Chondrocyte (in vitro differentiated cells): ENCODE measurements around the gene PLXDC2. TPM values are rescaled to one million over a fixed set of nuclear protein-coding genes. Genes with fewer than 3 reads are reported as not detected.

ENCODE experiments used
- DNase-seq: peaks from one replicate; pipeline ENCODE4 v3.0.0; 2021; ENCODE audit warnings: mixed read lengths, low spot score
- H3K27ac Mint-ChIP-seq: one replicate; pipeline ENCODE4 v1.8.0; 2021; ENCODE audit warnings: mild to moderate bottlenecking, moderate library complexity, mixed read lengths; ENCODE audit not compliant: unreplicated experiment
- H3K27me3 Mint-ChIP-seq: 2 replicates; pipeline ENCODE4 v1.8.0; 2021; ENCODE audit warnings: low read depth, mixed read lengths
- H3K36me3 Mint-ChIP-seq: 2 replicates; pipeline ENCODE4 v1.8.0; 2021; ENCODE audit warnings: low read depth, mixed read lengths
- H3K4me1 Mint-ChIP-seq: 2 replicates; pipeline ENCODE4 v1.8.0; 2021; ENCODE audit warnings: low read depth, mild to moderate bottlenecking, mixed read lengths
- H3K4me3 Mint-ChIP-seq: one replicate; pipeline ENCODE4 v1.8.0; 2021; ENCODE audit warnings: mild to moderate bottlenecking, moderate library complexity, mixed read lengths; ENCODE audit not compliant: unreplicated experiment
- H3K9me3 Mint-ChIP-seq: 2 replicates; pipeline ENCODE4 v1.8.0; 2021; ENCODE audit warnings: low read depth, mixed read lengths
- total RNA-seq: library from RNA; stranded (reverse); gene quantifications from 3 replicates; pipeline ENCODE4 v1.2.1, GENCODE V29; 2021
- TF ChIP-seq, protein P1 (sequence below): fragments of 200-600 bp; sonication (generic); IDR thresholded peaks from 2 replicates; pipeline ENCODE4 v1.5.0; 2021; ENCODE audit warnings: antibody characterized with exemption, mild to moderate bottlenecking, moderate library complexity

PLXDC2 gene
- total RNA-seq, 1 donor from 2014 or later = 88.5 TPM

DNA sequence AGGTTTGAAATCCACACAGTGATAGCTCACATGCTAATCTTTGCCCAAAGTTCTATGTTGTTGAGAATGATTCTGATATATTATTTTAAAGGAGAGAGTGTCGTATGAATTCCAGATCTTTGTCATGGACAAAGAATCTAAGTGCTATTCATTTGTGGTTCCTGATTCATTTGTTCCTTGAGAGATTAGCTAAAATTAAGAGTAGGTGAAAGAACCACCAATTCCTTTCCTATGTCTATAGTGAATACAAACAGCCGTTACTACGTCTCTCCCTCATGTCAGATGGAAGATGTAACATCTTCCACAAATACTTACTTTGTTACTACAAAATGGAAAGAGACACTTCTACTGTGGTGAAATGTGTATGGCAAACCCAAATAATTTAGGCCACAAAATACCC lies 3.3 kb upstream of the PLXDC2 start:
- peaks cover 36% of the 10 kb centered on the region for H3K4me1 Mint-ChIP-seq
- TF ChIP-seq, protein P1, sequence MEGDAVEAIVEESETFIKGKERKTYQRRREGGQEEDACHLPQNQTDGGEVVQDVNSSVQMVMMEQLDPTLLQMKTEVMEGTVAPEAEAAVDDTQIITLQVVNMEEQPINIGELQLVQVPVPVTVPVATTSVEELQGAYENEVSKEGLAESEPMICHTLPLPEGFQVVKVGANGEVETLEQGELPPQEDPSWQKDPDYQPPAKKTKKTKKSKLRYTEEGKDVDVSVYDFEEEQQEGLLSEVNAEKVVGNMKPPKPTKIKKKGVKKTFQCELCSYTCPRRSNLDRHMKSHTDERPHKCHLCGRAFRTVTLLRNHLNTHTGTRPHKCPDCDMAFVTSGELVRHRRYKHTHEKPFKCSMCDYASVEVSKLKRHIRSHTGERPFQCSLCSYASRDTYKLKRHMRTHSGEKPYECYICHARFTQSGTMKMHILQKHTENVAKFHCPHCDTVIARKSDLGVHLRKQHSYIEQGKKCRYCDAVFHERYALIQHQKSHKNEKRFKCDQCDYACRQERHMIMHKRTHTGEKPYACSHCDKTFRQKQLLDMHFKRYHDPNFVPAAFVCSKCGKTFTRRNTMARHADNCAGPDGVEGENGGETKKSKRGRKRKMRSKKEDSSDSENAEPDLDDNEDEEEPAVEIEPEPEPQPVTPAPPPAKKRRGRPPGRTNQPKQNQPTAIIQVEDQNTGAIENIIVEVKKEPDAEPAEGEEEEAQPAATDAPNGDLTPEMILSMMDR = no peak
- no peaks in the 10 kb centered on the region for H3K27me3 Mint-ChIP-seq
- H3K36me3 Mint-ChIP-seq = peaks cover 5% of the 10 kb centered on the region
- H3K27ac Mint-ChIP-seq = no peak overlapping the region
- DNase-seq = no peak
- H3K9me3 Mint-ChIP-seq = peaks cover 8% of the 10 kb centered on the region
- H3K4me3 Mint-ChIP-seq = no peak overlapping the region

DNA sequence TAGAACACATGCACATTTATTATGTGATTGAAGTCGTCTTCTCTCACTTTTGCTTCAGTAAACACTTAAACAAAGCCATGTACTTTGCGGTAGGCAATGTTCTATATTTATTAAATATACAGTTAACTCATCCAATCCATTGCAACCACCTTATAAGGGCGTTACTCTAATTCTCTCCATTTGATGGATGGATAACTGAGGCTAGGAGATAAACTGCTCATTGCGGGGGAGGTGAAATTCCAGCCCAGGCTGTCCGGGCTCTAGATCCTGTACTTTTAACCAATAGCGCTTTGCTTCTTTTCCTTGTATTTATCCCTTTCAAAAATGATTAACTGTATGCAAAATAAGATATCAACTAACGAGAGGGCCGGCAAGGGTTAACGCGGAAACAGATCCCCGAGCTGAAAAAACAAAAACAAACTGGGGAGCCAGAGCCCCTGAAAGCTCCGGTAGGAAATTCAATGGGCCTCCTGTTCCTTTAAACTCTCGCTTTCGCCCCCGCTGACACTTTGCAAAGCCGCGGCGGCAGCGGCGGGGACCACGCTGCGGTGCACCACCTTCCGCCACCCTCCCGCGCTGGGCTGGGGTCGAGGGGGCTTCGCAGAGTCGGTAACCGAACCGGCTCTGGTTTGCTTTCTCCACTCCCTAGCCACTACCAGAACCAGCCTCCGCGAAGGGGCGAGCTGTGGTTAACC lies 1.0 kb upstream of the PLXDC2 start:
- peaks cover 55% of the 10 kb centered on the region for H3K4me1 Mint-ChIP-seq
- no peak overlapping the region for H3K27ac Mint-ChIP-seq
- TF ChIP-seq, protein P1 = no peak
- H3K36me3 Mint-ChIP-seq = peaks cover 2% of the 10 kb centered on the region
- H3K9me3 Mint-ChIP-seq = no peaks in the 10 kb centered on the region
- H3K4me3 Mint-ChIP-seq = peak overlapping the region; percentile 98
- no peak for DNase-seq
- H3K27me3 Mint-ChIP-seq = no peaks in the 10 kb centered on the region

DNA sequence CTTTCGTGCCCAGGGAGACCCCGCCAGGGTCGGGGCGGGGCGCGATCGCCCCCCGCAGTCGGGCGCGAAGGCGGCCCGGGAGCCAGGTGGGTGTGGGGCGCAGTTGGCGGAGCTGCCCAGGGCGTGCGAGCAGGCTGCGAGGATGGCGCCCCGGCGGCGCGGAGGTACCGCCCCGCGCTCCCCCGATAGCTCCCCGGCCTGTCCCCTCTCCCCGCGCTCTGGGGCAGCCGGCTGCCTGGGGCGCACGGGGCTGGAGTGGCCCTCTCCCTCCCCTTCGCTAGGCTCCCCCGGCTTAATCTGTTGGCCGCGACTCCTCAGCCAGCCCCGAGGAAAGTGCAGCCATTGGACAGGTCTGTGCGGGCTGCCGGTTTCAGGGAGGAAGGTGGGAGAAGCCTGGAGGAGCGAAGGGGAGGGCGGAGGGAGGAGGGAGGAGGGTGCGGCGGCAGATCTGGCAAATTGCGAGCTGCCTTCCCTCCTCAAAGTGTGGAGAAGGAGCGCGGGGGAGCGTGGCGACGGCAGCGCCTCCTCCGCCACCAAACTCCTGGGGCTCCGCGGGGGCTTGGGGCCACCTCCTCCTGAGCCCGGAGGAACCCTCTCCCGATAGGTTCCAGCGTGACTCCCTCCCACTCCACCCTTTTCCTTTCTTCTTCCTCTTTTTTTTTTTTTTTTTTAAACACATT lies 361 bp upstream of the PLXDC2 start:
- no peaks in the 10 kb centered on the region for H3K9me3 Mint-ChIP-seq
- H3K4me3 Mint-ChIP-seq = peak overlapping the region; percentile 98
- peaks cover 2% of the 10 kb centered on the region for H3K36me3 Mint-ChIP-seq
- DNase-seq = peak; percentile 95
- peak overlapping the region; percentile 97 for H3K27ac Mint-ChIP-seq
- H3K27me3 Mint-ChIP-seq = no peaks in the 10 kb centered on the region
- peaks cover 55% of the 10 kb centered on the region for H3K4me1 Mint-ChIP-seq
- TF ChIP-seq, protein P1 = peak; percentile 35

DNA sequence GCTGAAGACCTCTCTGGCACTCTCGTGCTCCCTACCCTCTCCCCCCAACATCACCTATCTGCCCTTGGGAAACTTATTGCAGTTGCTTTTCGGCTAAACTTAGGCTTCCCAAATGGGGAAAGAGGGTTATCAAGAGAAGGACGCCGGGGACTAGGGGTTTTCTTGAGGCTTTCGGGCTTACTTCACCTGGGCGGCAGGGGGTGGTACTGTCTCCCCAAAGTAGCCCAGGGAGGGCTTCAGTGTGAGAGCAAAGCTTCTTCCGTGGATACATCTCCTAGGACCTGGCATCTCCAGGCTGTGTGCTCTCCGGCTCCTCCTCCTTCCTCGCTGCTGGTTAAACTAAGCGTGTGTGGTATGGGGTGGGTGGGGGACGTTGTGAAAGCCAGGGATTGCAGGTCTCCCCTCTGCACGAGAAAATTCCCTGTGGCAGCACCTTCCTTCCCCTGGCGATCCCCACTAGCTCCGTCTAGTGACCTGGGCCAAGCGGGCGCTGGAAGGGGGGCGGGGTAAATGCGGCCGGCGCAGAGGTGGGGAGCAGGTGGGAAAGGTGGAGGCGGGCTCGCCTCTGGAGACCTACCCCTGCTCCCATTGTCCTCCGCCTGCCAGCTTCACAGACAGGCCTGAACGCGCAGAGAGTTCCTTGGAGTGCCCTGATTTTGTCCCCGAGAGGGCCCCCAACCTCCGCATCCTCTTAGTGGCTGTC lies 1.1 kb downstream of the PLXDC2 start:
- TF ChIP-seq, protein P1 = peak; percentile 60
- Mint-ChIP-seq H3K4me1 (peaks cover 51% of the 10 kb centered on the region), H3K36me3 (peaks cover 6% of the 10 kb centered on the region), H3K27me3 (no peaks in the 10 kb centered on the region), H3K27ac (peak overlapping the region; percentile 97), H3K4me3 (peak overlapping the region; percentile 98), H3K9me3 (peaks cover 3% of the 10 kb centered on the region)
- DNase-seq = peak; percentile 84

DNA sequence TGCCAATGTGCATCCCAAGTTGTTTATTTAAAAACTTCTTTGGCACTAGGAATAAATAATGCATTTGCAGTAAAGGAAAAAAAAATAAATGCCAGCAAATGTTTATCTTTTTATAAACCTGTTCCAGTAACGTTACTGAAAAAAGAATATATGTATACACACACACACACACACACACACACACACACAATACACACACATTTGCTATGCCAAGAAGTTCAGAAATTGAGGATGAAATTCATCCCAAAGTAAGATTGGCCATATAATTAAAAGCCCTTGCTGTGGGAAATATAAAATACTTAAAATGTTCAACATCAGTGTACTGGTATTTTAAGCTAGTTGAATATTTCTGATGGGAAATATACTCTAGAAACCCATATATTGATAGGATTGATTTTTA lies 2.6 kb downstream of the PLXDC2 start:
- peaks cover 6% of the 10 kb centered on the region for H3K36me3 Mint-ChIP-seq
- H3K27ac Mint-ChIP-seq = peak overlapping the region; percentile 97
- TF ChIP-seq, protein P1 = no peak
- H3K9me3 Mint-ChIP-seq = peaks cover 3% of the 10 kb centered on the region
- H3K27me3 Mint-ChIP-seq = no peaks in the 10 kb centered on the region
- H3K4me1 Mint-ChIP-seq = peaks cover 42% of the 10 kb centered on the region
- no peak for DNase-seq
- peak overlapping the region; percentile 98 for H3K4me3 Mint-ChIP-seq
